Tibial nerve (tissue), 4 donors: ENCODE measurements around the gene NR2F6. TPM values are rescaled to one million over a fixed set of nuclear protein-coding genes. Genes with fewer than 3 reads are reported as not detected.

Experiments
- DNase-seq, 2 donors: peaks; one replicate each; pipeline ENCODE4 v3.0.0-alpha.2; 2019; ENCODE audit warnings: low spot score in 2 of 2
- H3K27ac ChIP-seq, 4 donors: fragments of 200-600 bp; sonication (generic) in 3 of 4; one replicate each; pipeline ENCODE4 v1.5.1; 2017 to 2019; ENCODE audit warnings: mild to moderate bottlenecking in 1 of 4
- H3K27me3 ChIP-seq, 2 donors: fragments of 200-600 bp; sonication (generic) in 1 of 2; one replicate each; pipeline versions ENCODE4 v1.5.1 to v1.6.0; 2017 to 2019
- H3K36me3 ChIP-seq, 3 donors: fragments of 200-600 bp; sonication (generic); one replicate each; pipeline ENCODE4 v1.5.1; 2018 to 2019
- H3K4me1 ChIP-seq, 4 donors: fragments of 200-600 bp; sonication (generic) in 3 of 4; one replicate each; pipeline ENCODE4 v1.5.1; 2017 to 2019
- H3K4me3 ChIP-seq, 4 donors: fragments of 200-600 bp; sonication (generic) in 3 of 4; one replicate each; pipeline ENCODE4 v1.5.1; 2017 to 2019; ENCODE audit warnings: mild to moderate bottlenecking in 1 of 4, moderate library complexity in 1 of 4
- H3K9me3 ChIP-seq, 4 donors: fragments of 200-600 bp; sonication (generic) in 3 of 4; one replicate each; pipeline ENCODE4 v1.5.1; 2017 to 2019
- EP300 ChIP-seq, 2 donors: sonication (generic); formaldehyde crosslinking; IDR thresholded peaks; one replicate each; pipeline ENCODE4 v1.6.1; 2017; ENCODE audit warnings: antibody characterized with exemption in 2 of 2, mild to moderate bottlenecking in 1 of 2
- POLR2A ChIP-seq, 2 donors: fragments of 450-650 bp; IDR thresholded peaks; one replicate each; pipeline ENCODE4 v1.6.1; 2017; ENCODE audit warnings: antibody characterized with exemption in 2 of 2, mild to moderate bottlenecking in 2 of 2, moderate library complexity in 2 of 2
- WGBS, 2 donors: methylation state at CpG; one replicate each; pipeline ENCODE4 v1.1.5; 2018; 5-methylcytosine and 5-hydroxymethylcytosine counted together
- total RNA-seq, 4 donors: library from RNA; depleted of rRNA; stranded (reverse); fragments of >200 nt; gene quantifications; one replicate each; pipeline ENCODE4 v1.1.0, GENCODE V29; 2016
- TF ChIP-seq, protein P1 (sequence below), 5 experiments: fragments of 200-600 bp in 3 of 5; fragments of 450-650 bp in 2 of 5; sonication (generic) in 3 of 5; IDR thresholded peaks; one replicate each; pipeline ENCODE4 v1.5.1; 2016 to 2019; ENCODE audit warnings: antibody characterized with exemption in 5 of 5, mild to moderate bottlenecking in 3 of 5, moderate library complexity in 2 of 5

Gene NR2F6
- total RNA-seq, 4 donors from 2014 or later = 30.0 to 46.0 (median 39.5) TPM

DNA sequence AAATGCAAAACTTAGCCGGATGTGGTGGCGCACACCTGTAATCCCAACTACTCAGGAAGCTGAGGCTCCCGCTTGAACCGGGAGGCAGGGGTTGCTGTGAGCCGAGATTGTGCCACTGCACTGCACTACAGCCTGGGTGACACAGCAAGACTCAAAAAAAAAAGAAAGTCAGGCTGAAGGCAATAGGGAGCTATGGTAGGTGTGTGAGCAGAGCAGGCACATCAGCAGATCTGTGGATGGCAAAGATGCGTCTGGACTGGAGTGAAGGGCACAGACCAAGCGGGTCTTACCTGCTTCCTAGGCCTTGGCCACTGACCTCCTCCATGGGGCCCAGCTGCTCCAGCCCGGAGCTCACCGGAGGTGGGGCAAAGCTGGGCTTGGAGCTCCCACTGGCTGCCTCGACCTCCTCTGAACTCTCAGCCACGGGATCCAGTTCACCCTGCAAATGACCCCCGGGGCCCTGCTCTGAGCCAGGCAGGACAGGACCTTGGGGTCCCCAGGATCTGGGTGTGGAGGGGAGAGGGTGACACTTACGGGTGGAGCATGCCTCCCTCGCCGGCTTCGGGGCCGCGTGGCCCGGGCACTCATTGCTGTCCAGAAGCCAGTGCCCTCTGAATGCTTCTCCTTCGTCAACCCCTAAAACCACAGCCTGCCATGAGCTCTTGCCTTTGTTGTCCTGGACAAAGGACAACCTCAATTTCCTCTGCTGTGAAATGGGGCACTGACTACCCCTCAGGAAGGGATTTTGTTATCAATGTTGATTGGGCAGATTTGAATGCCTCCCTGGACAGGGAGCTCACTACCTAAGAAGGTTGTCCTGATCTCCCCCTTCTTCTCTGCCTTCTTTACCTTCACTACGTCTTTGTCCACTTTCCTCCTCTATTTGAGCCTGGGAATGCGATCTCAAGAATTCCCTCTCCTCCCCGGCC, 18.3 kb upstream of the NR2F6 start:
- peak overlapping the region in 1 of 4 donors; percentile 67 for H3K27ac ChIP-seq
- H3K27me3 ChIP-seq = no peaks in the 10 kb centered on the region
- TF ChIP-seq EP300 (IDR thresholded peaks at IDR 0.05) (no peak), POLR2A (IDR thresholded peaks at IDR 0.05) (no peak)
- TF ChIP-seq, protein P1, sequence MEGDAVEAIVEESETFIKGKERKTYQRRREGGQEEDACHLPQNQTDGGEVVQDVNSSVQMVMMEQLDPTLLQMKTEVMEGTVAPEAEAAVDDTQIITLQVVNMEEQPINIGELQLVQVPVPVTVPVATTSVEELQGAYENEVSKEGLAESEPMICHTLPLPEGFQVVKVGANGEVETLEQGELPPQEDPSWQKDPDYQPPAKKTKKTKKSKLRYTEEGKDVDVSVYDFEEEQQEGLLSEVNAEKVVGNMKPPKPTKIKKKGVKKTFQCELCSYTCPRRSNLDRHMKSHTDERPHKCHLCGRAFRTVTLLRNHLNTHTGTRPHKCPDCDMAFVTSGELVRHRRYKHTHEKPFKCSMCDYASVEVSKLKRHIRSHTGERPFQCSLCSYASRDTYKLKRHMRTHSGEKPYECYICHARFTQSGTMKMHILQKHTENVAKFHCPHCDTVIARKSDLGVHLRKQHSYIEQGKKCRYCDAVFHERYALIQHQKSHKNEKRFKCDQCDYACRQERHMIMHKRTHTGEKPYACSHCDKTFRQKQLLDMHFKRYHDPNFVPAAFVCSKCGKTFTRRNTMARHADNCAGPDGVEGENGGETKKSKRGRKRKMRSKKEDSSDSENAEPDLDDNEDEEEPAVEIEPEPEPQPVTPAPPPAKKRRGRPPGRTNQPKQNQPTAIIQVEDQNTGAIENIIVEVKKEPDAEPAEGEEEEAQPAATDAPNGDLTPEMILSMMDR (IDR thresholded peaks at IDR 0.05) = no peak
- WGBS, 2 donors = 77 to 80% methylated on average over 14 to 23 of the region's 23 CpGs
- H3K9me3 ChIP-seq = peaks cover 0 to 12% (median 0%) of the 10 kb centered on the region in 4 donors
- peaks cover 0 to 4% (median 0%) of the 10 kb centered on the region in 3 donors for H3K36me3 ChIP-seq
- H3K4me1 ChIP-seq = peaks cover 0 to 21% (median 6%) of the 10 kb centered on the region in 4 donors
- H3K4me3 ChIP-seq = peak overlapping the region in 1 of 4 donors; percentile 35
- no peak for DNase-seq

DNA sequence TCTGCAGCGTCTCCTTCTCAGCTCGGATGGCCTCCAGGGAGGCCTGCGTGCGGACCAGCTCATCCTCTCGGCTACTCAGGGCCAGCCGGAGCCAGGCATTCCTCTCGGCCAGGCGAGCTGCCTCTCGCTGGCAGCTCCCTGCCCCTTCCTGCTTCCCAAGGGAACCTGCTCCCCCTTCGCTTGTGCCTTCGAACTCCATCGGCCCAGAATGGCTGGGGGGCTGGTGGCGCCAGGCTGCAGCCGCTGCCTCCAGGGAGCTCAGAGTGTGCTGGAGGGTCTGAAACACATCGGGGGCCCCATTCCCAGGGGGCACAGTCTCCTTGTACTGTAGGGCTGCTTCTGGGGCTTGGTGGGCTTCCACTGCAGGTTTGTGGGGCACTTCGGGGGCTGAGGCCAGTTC, 16.8 kb upstream of the NR2F6 start:
- peaks cover 0 to 16% (median 0%) of the 10 kb centered on the region in 4 donors for H3K9me3 ChIP-seq
- no peak for TF ChIP-seq POLR2A (IDR thresholded peaks at IDR 0.05)
- TF ChIP-seq, protein P1 (IDR thresholded peaks at IDR 0.05) = no peak
- no peak for TF ChIP-seq EP300 (IDR thresholded peaks at IDR 0.05)
- no peak overlapping the region for H3K27ac ChIP-seq
- no peaks in the 10 kb centered on the region for H3K27me3 ChIP-seq
- H3K4me1 ChIP-seq = peaks cover 0 to 7% (median 0%) of the 10 kb centered on the region in 4 donors
- no peaks in the 10 kb centered on the region for H3K36me3 ChIP-seq
- no peak for DNase-seq
- 60 to 68% methylated on average over 14 to 16 of the region's 16 CpGs for WGBS, 2 donors
- peak overlapping the region in 1 of 4 donors; percentile 4 for H3K4me3 ChIP-seq

DNA sequence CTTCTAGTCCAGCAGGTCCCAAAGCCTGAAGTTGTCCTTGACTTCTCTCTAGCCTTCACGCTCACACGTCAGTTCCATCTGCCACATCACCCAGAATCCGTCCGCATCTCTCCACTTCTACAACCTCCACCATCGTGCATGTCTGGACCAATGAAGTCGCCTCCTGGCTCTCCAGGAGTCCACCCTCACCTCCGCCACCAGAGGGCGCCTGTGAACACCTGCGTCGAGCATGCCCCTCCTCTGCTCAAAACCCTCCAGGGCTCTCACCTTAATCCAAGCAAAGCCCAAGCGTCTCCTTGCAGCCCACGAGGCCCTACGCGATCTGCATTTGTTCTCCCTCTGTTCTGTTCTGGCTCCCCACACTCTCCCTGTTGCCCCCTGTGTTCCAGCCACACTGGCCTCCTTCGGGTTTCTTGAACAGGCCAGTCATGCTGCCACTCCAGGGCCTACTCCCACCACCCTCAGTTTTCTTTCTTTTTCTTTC, 15.2 kb upstream of the NR2F6 start:
- no peaks in the 10 kb centered on the region for H3K27me3 ChIP-seq
- TF ChIP-seq, protein P1 (IDR thresholded peaks at IDR 0.05) = peak; percentile 77 to 87 (median 80)
- no peak for TF ChIP-seq EP300 (IDR thresholded peaks at IDR 0.05)
- no peak for TF ChIP-seq POLR2A (IDR thresholded peaks at IDR 0.05)
- peak; percentile 43 to 64 for DNase-seq
- no peak overlapping the region for H3K27ac ChIP-seq
- H3K4me3 ChIP-seq = no peak overlapping the region
- H3K9me3 ChIP-seq = peaks cover 0 to 16% (median 0%) of the 10 kb centered on the region in 4 donors
- no peaks in the 10 kb centered on the region for H3K36me3 ChIP-seq
- peaks cover 0 to 2% (median 0%) of the 10 kb centered on the region in 4 donors for H3K4me1 ChIP-seq
- WGBS, 2 donors = 25% methylated on average over 15 of the region's 15 CpGs

DNA sequence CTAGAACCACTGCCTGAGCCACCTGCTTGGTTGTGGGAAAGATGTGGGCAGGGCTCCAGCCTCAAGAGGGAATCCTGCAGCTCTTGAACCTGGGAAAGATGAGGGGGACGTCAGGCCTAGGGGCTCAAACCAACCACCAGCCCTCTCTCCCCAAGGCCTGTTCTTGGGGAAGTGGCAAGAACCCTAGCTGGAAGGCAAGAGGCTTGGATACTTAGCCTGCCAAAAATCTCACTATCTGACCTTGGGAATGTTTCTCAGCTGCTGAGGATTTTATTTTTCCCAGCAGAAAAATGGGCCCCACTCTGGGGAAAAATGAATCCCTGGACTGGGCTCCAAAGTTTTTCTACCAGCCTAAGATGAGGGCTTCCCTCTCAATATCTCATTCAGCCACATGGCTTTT, 14.2 kb upstream of the NR2F6 start:
- TF ChIP-seq POLR2A (IDR thresholded peaks at IDR 0.05) (no peak), EP300 (IDR thresholded peaks at IDR 0.05) (no peak)
- TF ChIP-seq, protein P1 (IDR thresholded peaks at IDR 0.05) = no peak
- peaks cover 0 to 16% (median 0%) of the 10 kb centered on the region in 4 donors for H3K9me3 ChIP-seq
- WGBS, 2 donors = 67% methylated on average over 1 of the region's 1 CpG; no CpG with 5 or more reads in 1 of the 2 donors
- no peak overlapping the region for H3K27ac ChIP-seq
- H3K4me1 ChIP-seq = peaks cover 0 to 2% (median 0%) of the 10 kb centered on the region in 4 donors
- DNase-seq = no peak
- H3K27me3 ChIP-seq = no peaks in the 10 kb centered on the region
- no peak overlapping the region for H3K4me3 ChIP-seq
- no peaks in the 10 kb centered on the region for H3K36me3 ChIP-seq
